Left lung (tissue), 10 donors: Measurements from ENCODE around the gene LAMC3. TPM values are rescaled to one million over a fixed set of nuclear protein-coding genes. Genes with fewer than 3 reads are reported as not detected.
"Not testable (repeated sequence)": the region's sequence is repeated elsewhere in the genome, so short reads cannot be mapped to it uniquely, and the experiment has no call there.

Experiments used
- ATAC-seq: fragments of 200-7000 bp; cut with Tn5 transposase; one replicate; pipeline ENCODE4 v1.9.1; 2020; ENCODE audit warnings: moderate library complexity
- DNase-seq, 4 donors: peaks; one replicate each; pipeline ENCODE4 v3.0.0-alpha.2; 2013 to 2020
- H3K27ac ChIP-seq, 2 donors: fragments of 200-600 bp; sonication (generic) in 1 of 2; one replicate each; pipeline versions ENCODE4 v1.5.0 to v1.8.0; 2020 to 2021
- H3K27me3 ChIP-seq, 2 donors: fragments of 200-600 bp; sonication (generic) in 1 of 2; one replicate each; pipeline versions ENCODE4 v1.5.0 to v1.8.0; 2020 to 2021
- H3K36me3 ChIP-seq, 2 donors: fragments of 200-600 bp; sonication (generic) in 1 of 2; one replicate each; pipeline versions ENCODE4 v1.5.0 to v1.8.0; 2020 to 2021
- H3K4me1 ChIP-seq, 2 donors: fragments of 200-600 bp; one replicate each; pipeline ENCODE4 v1.8.0; 2021
- H3K4me3 ChIP-seq, 2 donors: fragments of 200-600 bp; sonication (generic) in 1 of 2; one replicate each; pipeline versions ENCODE4 v1.5.0 to v1.8.0; 2020 to 2021; ENCODE audit warnings: mild to moderate bottlenecking in 1 of 2
- H3K9me3 ChIP-seq, 2 donors: fragments of 200-600 bp; sonication (generic) in 1 of 2; one replicate each; pipeline versions ENCODE4 v1.5.0 to v1.8.0; 2020 to 2021
- CTCF ChIP-seq, 2 donors: fragments of 200-600 bp; sonication (generic) in 1 of 2; IDR thresholded peaks; one replicate each; pipeline versions ENCODE4 v1.5.0 to v1.8.0; 2021; ENCODE audit warnings: antibody characterized with exemption in 2 of 2
- intact Hi-C, 2 donors: fragments of 100-400 bp; cut with DNase I; formaldehyde crosslinking; loops; one replicate each; pipeline versions ENCODE4 v1.11.2 to v1.14.2; 2022
- polyA plus RNA-seq, 6 donors: library from polyadenylated mRNA; unstranded; fragments of 120-200 nt; gene quantifications; one replicate each; pipeline ENCODE4 v1.2.1, GENCODE V29; 2013; ENCODE audit not compliant: insufficient read length in 6 of 6
- total RNA-seq, 2 donors: library from RNA; stranded (reverse); fragmentation: NEBNext Ultra II Directional; extraction: Animal tissue kit (Norgen Biotek cat#: 25700); gene quantifications; one replicate each; pipeline ENCODE4 v1.2.1, GENCODE V29; 2021
- donor health status: DM: no; HTN: yes; CAD: no.
- donor health status: DM: no; HTN: no; CAD: no.

LAMC3 gene
- total and polyA plus RNA-seq, 8 donors = 9.2 to 25.5 (median 14.3) TPM

GRCh38 chr9:131099102-131099606 is 90.2 kb downstream of the LAMC3 start:
- TF ChIP-seq CTCF (IDR thresholded peaks at IDR 0.05) = no peak
- no peak overlapping the region for H3K27ac ChIP-seq
- no peak for ATAC-seq

GRCh38 chr9:131099845-131100244 is 90.9 kb downstream of the LAMC3 start:
- H3K4me3 ChIP-seq, H3K27ac ChIP-seq, ATAC-seq, intact Hi-C loops, H3K36me3 ChIP-seq, H3K9me3 ChIP-seq, DNase-seq: not testable (repeated sequence)
- Histone ChIP-seq H3K4me1 (peaks cover 6 to 17% of the 10 kb centered on the region in 2 donors), H3K27me3 (peaks cover 8 to 34% of the 10 kb centered on the region in 2 donors)

More at GRCh38 chr9:131099102-131099606, 90.2 kb downstream of the LAMC3 start:
- no peak overlapping the region for H3K4me3 ChIP-seq
- peaks cover 14 to 41% of the 10 kb centered on the region in 2 donors for H3K27me3 ChIP-seq
- H3K4me1 ChIP-seq = peaks cover 6 to 17% of the 10 kb centered on the region in 2 donors
- intact Hi-C loops = no loop called here
- no peak for DNase-seq
- no peaks in the 10 kb centered on the region for H3K9me3 ChIP-seq
- H3K36me3 ChIP-seq = no peaks in the 10 kb centered on the region

DNA sequence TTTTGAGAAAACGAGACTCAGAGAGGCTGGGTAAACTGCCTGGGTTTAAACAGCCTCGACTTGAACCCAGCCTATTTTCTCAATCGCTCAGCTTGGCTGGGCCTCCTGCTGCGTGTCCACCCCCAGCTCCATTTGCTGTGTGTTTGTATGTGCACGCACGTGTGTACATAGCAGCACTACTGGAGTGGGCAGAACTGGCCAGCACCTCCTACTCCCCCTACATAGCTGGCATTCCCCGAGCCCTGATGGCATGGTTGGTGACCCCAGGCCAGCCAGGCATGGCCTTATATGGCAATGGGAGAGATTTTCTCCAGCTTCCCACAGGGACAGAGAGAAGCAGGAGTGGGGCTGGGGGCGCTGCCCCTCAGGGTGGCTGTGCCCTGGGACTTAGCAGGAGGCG is 91.5 kb downstream of the LAMC3 start:
- Histone ChIP-seq H3K4me1 (peaks cover 6 to 17% of the 10 kb centered on the region in 2 donors), H3K36me3 (no peaks in the 10 kb centered on the region), H3K4me3 (no peak overlapping the region), H3K9me3 (no peaks in the 10 kb centered on the region), H3K27ac (no peak overlapping the region), H3K27me3 (peaks cover 2 to 28% of the 10 kb centered on the region in 2 donors)
- no peak for TF ChIP-seq CTCF (IDR thresholded peaks at IDR 0.05)
- intact Hi-C loops = no loop called here
- DNase-seq (no peak), ATAC-seq (no peak)

GRCh38 chr9:131101207-131101964 is 92.4 kb downstream of the LAMC3 start:
- Histone ChIP-seq H3K27ac (no peak overlapping the region), H3K9me3 (no peaks in the 10 kb centered on the region), H3K4me1 (peaks cover 6 to 10% of the 10 kb centered on the region in 2 donors), H3K27me3 (peaks cover 0 to 19% of the 10 kb centered on the region in 2 donors), H3K36me3 (no peaks in the 10 kb centered on the region), H3K4me3 (no peak overlapping the region)
- no peak for DNase-seq
- no peak for ATAC-seq
- intact Hi-C loops = no loop called here
- no peak for TF ChIP-seq CTCF (IDR thresholded peaks at IDR 0.05)

- ATAC-seq (no peak), DNase-seq (no peak)
- intact Hi-C loops = no loop called here
- no peaks in the 10 kb centered on the region for H3K36me3 ChIP-seq
- no peak for TF ChIP-seq CTCF (IDR thresholded peaks at IDR 0.05)
- H3K27me3 ChIP-seq = peaks cover 0 to 3% of the 10 kb centered on the region in 2 donors
- H3K9me3 ChIP-seq = no peaks in the 10 kb centered on the region
- no peak overlapping the region for H3K4me3 ChIP-seq
- H3K27ac ChIP-seq = no peak overlapping the region
- no peaks in the 10 kb centered on the region for H3K4me1 ChIP-seq
Observed at GRCh38 chr9:131103024-131103423, 94.0 kb downstream of the LAMC3 start.
